Bronchial epithelial cell (primary cell): ENCODE measurements around the gene SFXN5. TPM values are rescaled to one million over a fixed set of nuclear protein-coding genes. Genes with fewer than 3 reads are reported as not detected.
"Not testable (repeated sequence)": the region's sequence is repeated elsewhere in the genome, so short reads cannot be mapped to it uniquely, and the experiment has no call there.

Experiments used
- DNase-seq: peaks from one replicate; pipeline ENCODE4 v3.0.0-alpha.2; 2010; ENCODE audit warnings: low read depth
- FAIRE-seq: peaks from 2 replicates; lab custom pipeline; 2011; peaks lifted over from hg19 to GRCh38; lab: Jason Lieb, UNC
- H3K27me3 ChIP-seq: 2 replicates; pipeline ENCODE4 v1.5.1; 2011; ENCODE audit warnings: low read length; ENCODE audit not compliant: control insufficient read depth, insufficient read depth
- H3K36me3 ChIP-seq: 2 replicates; pipeline ENCODE4 v1.5.1; 2011; ENCODE audit warnings: low read length; ENCODE audit not compliant: control insufficient read depth, insufficient read depth
- H3K4me3 ChIP-seq: 2 replicates; pipeline ENCODE4 v1.5.1; 2011; ENCODE audit warnings: mild to moderate bottlenecking, low read depth, low read length, control low read depth
- total RNA-seq: library from RNA; depleted of rRNA; stranded (reverse); fragments of >200 nt; gene quantifications from 2 replicates; pipeline ENCODE4 v1.2.1, GENCODE V29; 2014
- TF ChIP-seq, protein P1 (sequence below): IDR thresholded peaks from 2 replicates; pipeline ENCODE4 v1.5.1; 2011; ENCODE audit warnings: mild to moderate bottlenecking, moderate library complexity, low read length, control low read depth, inconsistent platforms; ENCODE audit not compliant: insufficient read depth, severe bottlenecking

SFXN5 gene, protein sequence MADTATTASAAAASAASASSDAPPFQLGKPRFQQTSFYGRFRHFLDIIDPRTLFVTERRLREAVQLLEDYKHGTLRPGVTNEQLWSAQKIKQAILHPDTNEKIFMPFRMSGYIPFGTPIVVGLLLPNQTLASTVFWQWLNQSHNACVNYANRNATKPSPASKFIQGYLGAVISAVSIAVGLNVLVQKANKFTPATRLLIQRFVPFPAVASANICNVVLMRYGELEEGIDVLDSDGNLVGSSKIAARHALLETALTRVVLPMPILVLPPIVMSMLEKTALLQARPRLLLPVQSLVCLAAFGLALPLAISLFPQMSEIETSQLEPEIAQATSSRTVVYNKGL
- 5.3 and 8.2 TPM in 2 replicates for total RNA-seq

DNA sequence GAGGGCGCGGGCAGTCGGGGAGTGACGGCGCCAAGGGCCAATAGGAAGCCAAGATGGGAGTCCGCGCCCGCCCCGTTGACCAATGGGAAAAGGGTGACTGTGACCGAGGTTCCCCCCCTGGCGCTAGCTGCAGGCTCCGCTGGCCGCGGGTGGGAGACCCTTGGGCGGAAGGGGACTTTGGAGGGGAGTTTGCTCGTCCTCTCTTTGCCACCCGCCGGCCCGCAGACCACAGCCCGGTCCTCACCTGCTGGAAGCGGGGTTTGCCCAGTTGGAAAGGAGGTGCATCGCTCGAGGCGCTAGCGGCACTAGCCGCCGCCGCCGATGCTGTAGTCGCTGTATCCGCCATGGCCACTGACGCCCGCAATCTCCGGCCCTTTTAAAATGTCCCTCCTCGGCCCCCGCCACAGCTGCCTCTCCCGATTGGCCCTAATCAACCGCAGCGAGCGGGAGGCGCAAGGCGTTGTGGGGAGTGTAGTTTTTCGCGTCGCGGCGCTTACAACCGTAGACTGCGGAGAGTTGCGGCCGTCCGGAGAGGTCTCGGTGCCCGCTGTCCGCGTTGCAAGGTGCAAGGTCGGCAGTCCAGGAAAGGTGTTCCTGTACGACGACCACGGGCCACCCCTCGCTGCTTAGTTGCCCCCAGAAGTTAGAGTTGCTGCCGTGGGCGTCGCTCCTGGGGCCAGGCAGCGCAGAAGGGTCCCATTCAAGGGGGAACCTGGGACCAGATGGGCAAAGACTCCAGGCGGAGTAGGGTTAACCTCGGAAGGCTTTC, at the start of gene SFXN5:
SFXN5 (minus strand) TSS at position 353 of the 769 bp plus-strand sequence; CDS start at position 346, 7 bp downstream.
- TF ChIP-seq, protein P1, sequence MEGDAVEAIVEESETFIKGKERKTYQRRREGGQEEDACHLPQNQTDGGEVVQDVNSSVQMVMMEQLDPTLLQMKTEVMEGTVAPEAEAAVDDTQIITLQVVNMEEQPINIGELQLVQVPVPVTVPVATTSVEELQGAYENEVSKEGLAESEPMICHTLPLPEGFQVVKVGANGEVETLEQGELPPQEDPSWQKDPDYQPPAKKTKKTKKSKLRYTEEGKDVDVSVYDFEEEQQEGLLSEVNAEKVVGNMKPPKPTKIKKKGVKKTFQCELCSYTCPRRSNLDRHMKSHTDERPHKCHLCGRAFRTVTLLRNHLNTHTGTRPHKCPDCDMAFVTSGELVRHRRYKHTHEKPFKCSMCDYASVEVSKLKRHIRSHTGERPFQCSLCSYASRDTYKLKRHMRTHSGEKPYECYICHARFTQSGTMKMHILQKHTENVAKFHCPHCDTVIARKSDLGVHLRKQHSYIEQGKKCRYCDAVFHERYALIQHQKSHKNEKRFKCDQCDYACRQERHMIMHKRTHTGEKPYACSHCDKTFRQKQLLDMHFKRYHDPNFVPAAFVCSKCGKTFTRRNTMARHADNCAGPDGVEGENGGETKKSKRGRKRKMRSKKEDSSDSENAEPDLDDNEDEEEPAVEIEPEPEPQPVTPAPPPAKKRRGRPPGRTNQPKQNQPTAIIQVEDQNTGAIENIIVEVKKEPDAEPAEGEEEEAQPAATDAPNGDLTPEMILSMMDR, result peak; percentile 36
- Histone ChIP-seq H3K27me3 (no peaks in the 10 kb centered on the region), H3K36me3 (peaks cover 2% of the 10 kb centered on the region), H3K4me3 (peak within 1 kb of the TSS; percentile 78)
- FAIRE-seq, result no peak
- peak; percentile 78 for DNase-seq

DNA sequence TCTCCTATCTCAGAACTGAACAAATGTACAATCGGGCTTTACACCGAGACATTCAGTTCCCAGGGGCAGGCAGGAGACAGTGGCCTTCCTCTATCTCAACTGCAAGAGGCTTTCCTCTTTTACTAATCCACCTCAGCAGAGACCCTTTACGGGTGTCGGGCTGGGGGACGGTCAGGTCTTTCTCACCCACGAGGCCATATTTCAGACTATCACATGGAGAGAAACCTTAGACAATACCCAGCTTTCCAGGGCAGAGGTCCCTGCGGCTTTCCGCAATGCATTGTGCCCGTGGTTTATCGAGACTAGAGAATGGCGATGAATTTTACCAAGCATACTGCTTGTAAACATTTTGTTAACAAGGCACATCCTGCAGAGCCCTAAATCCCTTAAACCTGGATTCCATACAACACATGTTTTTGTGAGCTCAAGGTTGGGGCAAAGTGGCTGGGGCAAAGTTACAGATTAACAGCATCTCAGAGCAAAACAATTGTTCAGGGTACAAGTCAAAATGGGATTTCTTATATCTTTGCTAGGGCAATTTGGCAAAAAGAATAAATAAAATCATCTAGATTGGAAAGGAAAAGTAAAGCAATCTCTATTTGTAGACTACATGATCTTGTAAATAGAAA, 48.2 kb upstream of the SFXN5 start:
- not testable (repeated sequence) for H3K4me3 ChIP-seq, DNase-seq, H3K27me3 ChIP-seq, H3K36me3 ChIP-seq, FAIRE-seq

DNA sequence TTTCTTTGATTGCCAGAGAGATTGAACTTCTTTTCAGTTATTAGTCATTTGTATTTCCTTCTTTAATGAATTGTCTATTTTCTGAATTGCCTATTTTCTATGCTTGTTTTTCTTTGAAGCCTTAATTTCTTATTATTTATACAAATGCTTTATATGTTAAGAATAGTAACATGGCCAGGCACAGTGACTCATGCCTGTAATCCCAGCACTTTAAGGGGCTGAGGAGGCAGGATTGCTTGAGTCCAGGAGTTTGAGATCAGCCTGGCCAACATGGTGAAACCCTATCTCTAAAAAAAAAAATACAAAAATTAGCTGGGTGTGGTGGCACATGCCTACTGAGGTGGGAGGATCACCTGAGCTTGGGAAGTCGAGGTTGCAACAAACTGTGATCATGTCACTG, 45.9 kb upstream of the SFXN5 start:
- DNase-seq (no peak), FAIRE-seq (no peak)
- no peak overlapping the region for H3K4me3 ChIP-seq
- H3K27me3 ChIP-seq, result no peaks in the 10 kb centered on the region
- H3K36me3 ChIP-seq, result no peaks in the 10 kb centered on the region
- TF ChIP-seq, protein P1, result no peak

DNA sequence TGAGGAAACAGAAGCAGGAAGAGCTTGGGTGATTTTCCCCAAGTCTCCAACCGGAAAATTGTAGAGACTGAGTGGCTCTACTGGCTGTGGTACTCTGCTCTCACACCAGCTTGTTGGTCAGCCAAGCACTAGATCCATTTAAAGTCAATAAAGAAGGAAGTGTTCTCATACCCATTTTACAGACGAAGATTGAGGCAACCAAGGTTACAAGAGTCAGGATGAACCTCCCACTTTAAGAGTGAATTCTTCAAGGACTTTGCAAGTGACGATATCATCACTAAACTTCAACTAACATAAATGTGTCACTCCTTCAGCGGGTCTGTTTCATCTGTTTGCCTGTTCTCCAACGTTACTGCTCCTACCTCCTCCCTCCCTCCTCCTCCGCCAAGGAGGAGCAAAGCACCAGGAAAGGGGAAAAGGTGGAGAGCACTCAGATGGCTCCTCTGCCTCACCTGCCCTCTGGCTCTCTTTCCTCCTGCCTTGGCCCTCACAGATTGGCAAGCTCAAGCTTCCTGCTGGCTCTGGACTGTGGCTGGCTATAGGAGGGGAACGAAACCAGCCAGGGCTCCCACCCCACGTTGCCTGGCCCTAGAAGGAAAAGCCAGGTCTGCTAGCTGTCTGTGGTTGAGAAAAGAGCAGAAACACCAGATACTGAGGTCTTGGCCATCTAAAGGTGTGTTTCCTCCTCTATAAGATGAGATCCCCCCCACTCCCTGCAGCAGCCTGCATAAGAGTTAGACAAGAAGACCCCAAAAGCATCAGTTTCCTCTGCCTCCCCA, 44.9 kb upstream of the SFXN5 start:
- DNase-seq, result no peak
- Histone ChIP-seq H3K4me3 (no peak overlapping the region), H3K27me3 (no peaks in the 10 kb centered on the region), H3K36me3 (no peaks in the 10 kb centered on the region)
- FAIRE-seq, result no peak
- TF ChIP-seq, protein P1, result no peak

DNA sequence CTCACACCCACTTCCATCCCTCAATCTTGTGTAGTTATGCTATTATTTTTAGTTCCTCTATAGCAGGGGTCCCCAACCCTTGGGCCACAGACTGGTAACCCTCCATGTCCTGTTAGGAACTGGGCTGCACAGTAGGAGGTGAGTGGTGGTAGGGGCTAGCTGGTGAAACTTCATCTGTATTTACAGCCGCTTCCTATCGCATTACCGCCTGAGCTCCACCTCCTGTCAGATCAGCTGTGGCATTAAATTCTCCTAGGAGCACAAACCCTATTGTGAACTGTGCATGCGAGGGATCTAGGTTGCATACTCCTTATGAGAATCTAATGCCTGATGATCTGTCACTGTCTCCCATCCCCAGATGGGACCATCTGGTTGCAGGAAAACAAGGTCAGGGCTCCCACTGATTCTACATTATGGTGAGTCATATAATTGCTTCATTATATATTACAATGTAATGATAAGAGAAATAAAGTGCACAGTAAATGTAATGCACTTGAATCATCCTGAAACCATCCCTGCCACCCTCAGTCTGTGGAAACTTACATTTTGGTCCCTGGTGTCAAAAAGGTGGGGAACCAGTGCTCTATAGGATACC, 42.9 kb upstream of the SFXN5 start:
- no peaks in the 10 kb centered on the region for H3K27me3 ChIP-seq
- TF ChIP-seq, protein P1, result no peak
- FAIRE-seq (no peak), DNase-seq (peak; percentile 36)
- H3K4me3 ChIP-seq, result no peak overlapping the region
- H3K36me3 ChIP-seq, result no peaks in the 10 kb centered on the region
